A673 (cell line): ENCODE results near the gene QRICH2. TPM values are rescaled to one million over a fixed set of nuclear protein-coding genes. Genes with fewer than 3 reads are reported as not detected.

Experiments
- BruUV-seq: library from RNA; stranded (reverse); fragments of 400-500 nt; replicated peaks from 2 replicates; lab custom pipeline; 2021; lab: Mats Ljungman, UMichigan
- CTCF ChIA-PET: fragments of 300-600 bp; sonication (Branson Sonifier 250); formaldehyde crosslinking; loops from one replicate; lab custom pipeline; 2022; ENCODE audit warnings: antibody characterized with exemption; lab: Charles Lee
- POLR2A ChIA-PET: fragments of 300-600 bp; sonication (Branson Sonifier 250); formaldehyde crosslinking; loops from one replicate; lab custom pipeline; 2022; ENCODE audit warnings: antibody characterized with exemption; ENCODE audit not compliant: low non-redundant PET; lab: Charles Lee
- DNase-seq: peaks from one replicate; pipeline ENCODE4 v3.0.0-alpha.2; 2015; ENCODE audit warnings: low spot score
- H3K27ac ChIP-seq: fragments of 200-600 bp; sonication (generic); 2 replicates; pipeline ENCODE4 v1.5.1; 2016; ENCODE audit warnings: mixed run types, low read depth, mild to moderate bottlenecking, mixed read lengths, antibody characterized with exemption, low read length; ENCODE audit not compliant: poor library complexity, severe bottlenecking
- H3K27me3 ChIP-seq: fragments of 200-600 bp; sonication (generic); replicated peaks from 2 replicates; pipeline ENCODE4 v1.6.1; 2017; ENCODE audit warnings: mixed run types, low read depth, mild to moderate bottlenecking, mixed read lengths, antibody characterized with exemption, low read length; ENCODE audit not compliant: insufficient read depth, poor library complexity
- H3K36me3 ChIP-seq: fragments of 200-600 bp; sonication (generic); 2 replicates; pipeline ENCODE4 v1.6.1; 2016; ENCODE audit warnings: mixed run types, mild to moderate bottlenecking, mixed read lengths, antibody characterized with exemption, low read length; ENCODE audit not compliant: insufficient read depth, poor library complexity, severe bottlenecking
- H3K4me1 ChIP-seq: fragments of 200-600 bp; sonication (generic); 2 replicates; pipeline ENCODE4 v1.6.1; 2017; ENCODE audit warnings: mixed run types, mild to moderate bottlenecking, mixed read lengths, antibody characterized with exemption, low read length; ENCODE audit not compliant: insufficient read depth, poor library complexity, severe bottlenecking
- H3K4me3 ChIP-seq: fragments of 200-600 bp; sonication (generic); 2 replicates; pipeline ENCODE4 v1.5.1; 2016; ENCODE audit warnings: low read depth, mixed run types, mild to moderate bottlenecking, mixed read lengths, low read length; ENCODE audit not compliant: poor library complexity, severe bottlenecking
- H3K9me3 ChIP-seq: fragments of 200-600 bp; sonication (generic); 2 replicates; pipeline ENCODE4 v1.6.1; 2016; ENCODE audit warnings: mixed run types, low read depth, mild to moderate bottlenecking, mixed read lengths, antibody characterized with exemption, low read length; ENCODE audit not compliant: poor library complexity, severe bottlenecking
- EZH2 ChIP-seq: fragments of 200-600 bp; sonication (generic); IDR thresholded peaks from 2 replicates; pipeline ENCODE4 v1.6.1; 2017; ENCODE audit warnings: borderline replicate concordance, low read depth, mild to moderate bottlenecking, mixed read lengths, antibody characterized with exemption, low read length; ENCODE audit not compliant: poor library complexity, severe bottlenecking
- intact Hi-C: fragments of 100-400 bp; cut with micrococcal nuclease; formaldehyde crosslinking; loops from one replicate; pipeline ENCODE4 v1.10.0; 2022; ENCODE audit not compliant: unreplicated experiment
- total RNA-seq: library from RNA; stranded (reverse); gene quantifications from 2 replicates; pipeline ENCODE4 v1.2.3, GENCODE V29; 2021
- TF ChIP-seq, protein P1 (sequence below): fragments of 300-800, 200-600 bp; sonication (generic); conservative IDR thresholded peaks from 2 replicates; pipeline ENCODE4 v1.5.1; 2017; ENCODE audit warnings: low read depth, mild to moderate bottlenecking, antibody characterized with exemption, low read length, moderate library complexity, mixed read lengths

The QRICH2 gene
- total RNA-seq, 1 experiment from 2014 or later: 4.3 TPM

- Histone ChIP-seq H3K36me3 (no peaks in the 10 kb centered on the region), H3K27ac (no peak overlapping the region), H3K4me3 (no peak overlapping the region), H3K4me1 (peaks cover 4% of the 10 kb centered on the region), H3K27me3 (peaks cover 54% of the 10 kb centered on the region), H3K9me3 (no peaks in the 10 kb centered on the region)
- DNase-seq: no peak
- TF ChIP-seq, protein P1, sequence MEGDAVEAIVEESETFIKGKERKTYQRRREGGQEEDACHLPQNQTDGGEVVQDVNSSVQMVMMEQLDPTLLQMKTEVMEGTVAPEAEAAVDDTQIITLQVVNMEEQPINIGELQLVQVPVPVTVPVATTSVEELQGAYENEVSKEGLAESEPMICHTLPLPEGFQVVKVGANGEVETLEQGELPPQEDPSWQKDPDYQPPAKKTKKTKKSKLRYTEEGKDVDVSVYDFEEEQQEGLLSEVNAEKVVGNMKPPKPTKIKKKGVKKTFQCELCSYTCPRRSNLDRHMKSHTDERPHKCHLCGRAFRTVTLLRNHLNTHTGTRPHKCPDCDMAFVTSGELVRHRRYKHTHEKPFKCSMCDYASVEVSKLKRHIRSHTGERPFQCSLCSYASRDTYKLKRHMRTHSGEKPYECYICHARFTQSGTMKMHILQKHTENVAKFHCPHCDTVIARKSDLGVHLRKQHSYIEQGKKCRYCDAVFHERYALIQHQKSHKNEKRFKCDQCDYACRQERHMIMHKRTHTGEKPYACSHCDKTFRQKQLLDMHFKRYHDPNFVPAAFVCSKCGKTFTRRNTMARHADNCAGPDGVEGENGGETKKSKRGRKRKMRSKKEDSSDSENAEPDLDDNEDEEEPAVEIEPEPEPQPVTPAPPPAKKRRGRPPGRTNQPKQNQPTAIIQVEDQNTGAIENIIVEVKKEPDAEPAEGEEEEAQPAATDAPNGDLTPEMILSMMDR: no peak
- intact Hi-C loops: no loop called here
- no TSS peak for BruUV-seq
- ChIA-PET CTCF (interaction anchor here (0.6 kb wide), 1 partner anchor 1127 kb away, joined by 4 read pairs; no protein-coding TSS in a partner anchor), POLR2A (interaction anchor here (1.3 kb wide), 1 partner anchor 27 kb away, joined by 5 read pairs; no protein-coding TSS in a partner anchor)
Measured at GRCh38 chr17:76237859-76238313, 70.2 kb downstream of the QRICH2 start.

- no peak for TF ChIP-seq EZH2
- TF ChIP-seq, protein P1: no peak
- intact Hi-C loops: no loop called here
- H3K27ac ChIP-seq: no peak overlapping the region
Measured at GRCh38 chr17:76236603-76237002, 71.5 kb downstream of the QRICH2 start.

DNA sequence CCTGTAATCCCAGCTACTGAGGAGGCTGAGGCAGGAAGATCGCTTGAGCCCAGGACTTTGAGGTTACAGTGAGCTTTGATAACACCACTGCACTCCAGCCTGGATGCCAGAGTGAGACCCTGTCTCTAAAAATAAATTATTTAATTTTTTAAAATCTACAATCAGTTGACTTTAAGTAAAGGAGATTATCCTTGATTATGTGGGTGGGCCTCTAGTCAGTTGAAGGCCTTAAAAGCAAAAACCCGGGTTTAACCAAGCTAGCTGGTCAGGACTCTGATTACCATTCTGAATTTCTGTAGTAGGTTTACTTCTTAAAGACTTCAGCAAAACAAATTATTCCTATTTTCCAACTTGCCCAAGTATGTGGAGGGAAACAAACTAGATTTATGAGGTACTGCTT is 72.2 kb downstream of the QRICH2 start:
- Histone ChIP-seq H3K27me3 (peaks cover 34% of the 10 kb centered on the region), H3K4me3 (no peak overlapping the region), H3K27ac (no peak overlapping the region), H3K4me1 (peaks cover 4% of the 10 kb centered on the region), H3K36me3 (no peaks in the 10 kb centered on the region), H3K9me3 (no peaks in the 10 kb centered on the region)
- BruUV-seq: no TSS peak
- no peak for DNase-seq
- ChIA-PET CTCF (no interaction called here), POLR2A (no interaction called here)
- TF ChIP-seq, protein P1: no peak
- TF ChIP-seq EZH2: no peak
- intact Hi-C loops: no loop called here

More at GRCh38 chr17:76236603-76237002, 71.5 kb downstream of the QRICH2 start:
- Histone ChIP-seq H3K4me1 (peaks cover 4% of the 10 kb centered on the region), H3K4me3 (no peak overlapping the region), H3K9me3 (no peaks in the 10 kb centered on the region), H3K36me3 (no peaks in the 10 kb centered on the region), H3K27me3 (peaks cover 41% of the 10 kb centered on the region)
- POLR2A ChIA-PET: no interaction called here
- DNase-seq: no peak
- CTCF ChIA-PET: no interaction called here
- no TSS peak for BruUV-seq
